IMR-90 (cell line): ENCODE results near the gene DRC7. TPM values are rescaled to one million over a fixed set of nuclear protein-coding genes. Genes with fewer than 3 reads are reported as not detected.

ENCODE experiments used
- ATAC-seq: fragments of 200-7000 bp; cut with Tn5 transposase; 2 replicates; pipeline ENCODE4 v1.9.1; 2020; ENCODE audit warnings: low read depth, mild to moderate bottlenecking, moderate library complexity
- BruUV-seq: library from RNA; stranded (reverse); fragments of 400-500 nt; replicated peaks from 2 replicates; lab custom pipeline; 2021; lab: Mats Ljungman, UMichigan
- CTCF ChIA-PET: fragments of 300-600 bp; formaldehyde crosslinking; extraction: SDS; loops from one replicate; lab custom pipeline; 2021; ENCODE audit warnings: antibody characterized with exemption; lab: Yijun Ruan, JAX
- POLR2A ChIA-PET: fragments of 300-600 bp; sonication (Branson Sonifier 250); formaldehyde crosslinking; loops from one replicate; lab custom pipeline; 2022; ENCODE audit warnings: antibody characterized with exemption; ENCODE audit not compliant: unreplicated experiment; lab: Charles Lee
- DNase-seq: peaks from one replicate; pipeline ENCODE4 v3.0.0; 2013
- H2AFZ ChIP-seq: replicated peaks from 2 replicates; pipeline ENCODE3; 2013; ENCODE audit warnings: low read length, mild to moderate bottlenecking; ENCODE audit not compliant: poor library complexity
- H2AK5ac ChIP-seq: 2 replicates; pipeline ENCODE4 v1.6.1; 2013; ENCODE audit warnings: low read depth, low read length, inconsistent platforms
- H2AK9ac ChIP-seq: replicated peaks from 2 replicates; pipeline ENCODE3; 2013; ENCODE audit warnings: mild to moderate bottlenecking, low read depth, low read length, moderate library complexity; ENCODE audit not compliant: poor library complexity
- H2BK120ac ChIP-seq: 2 replicates; pipeline ENCODE4 v1.6.1; 2013; ENCODE audit warnings: low read depth, low read length, inconsistent platforms
- H2BK15ac ChIP-seq: 3 replicates; pipeline ENCODE4 v1.6.1; 2013; ENCODE audit warnings: low read depth, low read length, inconsistent platforms
- H2BK20ac ChIP-seq: 2 replicates; pipeline ENCODE4 v1.6.1; 2013; ENCODE audit warnings: low read depth, mild to moderate bottlenecking, inconsistent platforms, low read length, moderate library complexity
- H2BK5ac ChIP-seq: 2 replicates; pipeline ENCODE4 v1.6.1; 2013; ENCODE audit warnings: mild to moderate bottlenecking, low read depth, low read length, inconsistent platforms; ENCODE audit not compliant: poor library complexity, severe bottlenecking
- H3K14ac ChIP-seq: replicated peaks from 2 replicates; pipeline ENCODE4 v1.6.1; 2013; ENCODE audit warnings: low read depth, low read length, inconsistent platforms
- H3K18ac ChIP-seq: 2 replicates; pipeline ENCODE4 v1.6.1; 2013; ENCODE audit warnings: low read depth, low read length, control low read depth
- H3K23ac ChIP-seq: 2 replicates; pipeline ENCODE4 v1.6.1; 2013; ENCODE audit warnings: low read depth, low read length, inconsistent platforms
- H3K27ac ChIP-seq: 2 replicates; pipeline ENCODE4 v1.5.1; 2013; ENCODE audit warnings: mild to moderate bottlenecking, control low read depth, low read length; ENCODE audit not compliant: insufficient read depth
- H3K27me3 ChIP-seq: 2 replicates; pipeline ENCODE4 v1.6.1; 2013; ENCODE audit warnings: low read length; ENCODE audit not compliant: control insufficient read depth, insufficient read depth
- H3K36me3 ChIP-seq: 2 replicates; pipeline ENCODE4 v1.6.1; 2013; ENCODE audit warnings: low read length, mixed read lengths; ENCODE audit not compliant: control insufficient read depth, insufficient read depth
- H3K4ac ChIP-seq: 2 replicates; pipeline ENCODE4 v1.6.1; 2013; ENCODE audit warnings: low read depth, low read length, inconsistent platforms
- H3K4me1 ChIP-seq: 2 replicates; pipeline ENCODE4 v1.6.1; 2013; ENCODE audit warnings: low read length, mixed read lengths; ENCODE audit not compliant: control insufficient read depth, insufficient read depth
- H3K4me2 ChIP-seq: 2 replicates; pipeline ENCODE4 v1.6.1; 2013; ENCODE audit warnings: low read depth, mild to moderate bottlenecking, control low read depth, low read length, moderate library complexity
- H3K4me3 ChIP-seq: 2 replicates; pipeline ENCODE4 v1.5.1; 2013; ENCODE audit warnings: low read depth, mild to moderate bottlenecking, control low read depth, low read length, moderate library complexity; ENCODE audit not compliant: insufficient read depth
- H3K56ac ChIP-seq: 2 replicates; pipeline ENCODE4 v1.6.1; 2013; ENCODE audit warnings: low read length, inconsistent platforms; ENCODE audit not compliant: insufficient read depth; ENCODE audit errors: extremely low read depth
- H3K79me1 ChIP-seq, 2 experiments: 2 replicates each; pipeline ENCODE4 v1.6.1; 2013; ENCODE audit warnings: low read length in 2 of 2, inconsistent platforms in 1 of 2, low read depth in 1 of 2
- H3K9ac ChIP-seq: 2 replicates; pipeline ENCODE4 v1.6.1; 2013; ENCODE audit warnings: low read depth, low read length, control low read depth
- H3K9me1 ChIP-seq: 2 replicates; pipeline ENCODE4 v1.6.1; 2013; ENCODE audit warnings: low read length, inconsistent platforms; ENCODE audit not compliant: insufficient read depth
- H3K9me3 ChIP-seq: 2 replicates; pipeline ENCODE4 v1.6.1; 2013; ENCODE audit warnings: low read length; ENCODE audit not compliant: control insufficient read depth, insufficient read depth
- H4K20me1 ChIP-seq: 2 replicates; pipeline ENCODE4 v1.6.1; 2013; ENCODE audit warnings: low read length, inconsistent platforms; ENCODE audit not compliant: insufficient read depth
- H4K5ac ChIP-seq: 2 replicates; pipeline ENCODE4 v1.6.1; 2013; ENCODE audit warnings: mild to moderate bottlenecking, low read depth, low read length, control low read depth
- H4K8ac ChIP-seq, 2 experiments: 2 replicates each; pipeline ENCODE4 v1.6.1; 2013; ENCODE audit warnings: low read depth in 2 of 2, low read length in 2 of 2, control low read depth in 1 of 2, inconsistent platforms in 1 of 2
- H4K91ac ChIP-seq: 2 replicates; pipeline ENCODE4 v1.6.1; 2013; ENCODE audit warnings: low read depth, low read length, inconsistent platforms; ENCODE audit not compliant: insufficient read depth
- CEBPB ChIP-seq: IDR thresholded peaks from 2 replicates; pipeline ENCODE4 v1.6.1; 2012; ENCODE audit warnings: low read depth, low read length, improper control_type of control experiment
- CTCF ChIP-seq: conservative IDR thresholded peaks from 2 replicates; pipeline ENCODE4 v1.5.1; 2012; ENCODE audit warnings: mild to moderate bottlenecking, low read depth, low read length, improper control_type of control experiment
- ELK1 ChIP-seq: fragments of 150-350 bp; IDR thresholded peaks from 2 replicates; pipeline ENCODE4 v1.6.1; 2016; ENCODE audit warnings: low read depth, mild to moderate bottlenecking, low read length, moderate library complexity, borderline replicate concordance
- SMC3 ChIP-seq: fragments of 150-350 bp; IDR thresholded peaks from 2 replicates; pipeline ENCODE4 v1.6.1; 2016; ENCODE audit warnings: low read depth, mild to moderate bottlenecking, antibody characterized with exemption, low read length, moderate library complexity
- WGBS, 2 experiments: methylation state at CpG; one replicate each; pipeline versions ENCODE4 v1.1.5 to v1.1.7; 2013; ENCODE audit warnings: missing lambda C conversion rate in 2 of 2; ENCODE audit not compliant: insufficient read length in 1 of 2; ENCODE audit errors: extremely low coverage in 2 of 2; 5-methylcytosine and 5-hydroxymethylcytosine counted together
- dilution Hi-C: fragments of 300-500 bp; cut with HindIII; formaldehyde crosslinking; loops from one replicate; pipeline ENCODE4 v1.14.3; 2018; ENCODE audit warnings: low sequenced_read_pairs; ENCODE audit not compliant: unreplicated experiment
- in situ Hi-C: fragments of 300-500 bp; cut with MboI; formaldehyde crosslinking; loops from 3 replicates; pipeline ENCODE4 v1.14.3; 2019; ENCODE audit warnings: low sequenced_read_pairs, inconsistent platforms, mixed read lengths
- intact Hi-C: fragments of 100-400 bp; cut with micrococcal nuclease; formaldehyde crosslinking; loops from 2 replicates; pipeline ENCODE4 v1.10.0; 2022
- polyA plus RNA-seq, 3 experiments: library from polyadenylated mRNA; depleted of rRNA; stranded (reverse); fragments of >200 nt; gene quantifications; 2 replicates each; pipeline ENCODE4 v1.2.3, GENCODE V29; 2012; ENCODE audit warnings: low replicate concordance in 1 of 3
- total RNA-seq: library from RNA; depleted of rRNA; stranded (reverse); fragments of >200 nt; gene quantifications from 2 replicates; pipeline ENCODE4 v1.2.3, GENCODE V29; 2012

DRC7 gene
- total and polyA plus RNA-seq, 2 of the 4 experiments (the other 2 are of a cell fraction) = not detected

DNA sequence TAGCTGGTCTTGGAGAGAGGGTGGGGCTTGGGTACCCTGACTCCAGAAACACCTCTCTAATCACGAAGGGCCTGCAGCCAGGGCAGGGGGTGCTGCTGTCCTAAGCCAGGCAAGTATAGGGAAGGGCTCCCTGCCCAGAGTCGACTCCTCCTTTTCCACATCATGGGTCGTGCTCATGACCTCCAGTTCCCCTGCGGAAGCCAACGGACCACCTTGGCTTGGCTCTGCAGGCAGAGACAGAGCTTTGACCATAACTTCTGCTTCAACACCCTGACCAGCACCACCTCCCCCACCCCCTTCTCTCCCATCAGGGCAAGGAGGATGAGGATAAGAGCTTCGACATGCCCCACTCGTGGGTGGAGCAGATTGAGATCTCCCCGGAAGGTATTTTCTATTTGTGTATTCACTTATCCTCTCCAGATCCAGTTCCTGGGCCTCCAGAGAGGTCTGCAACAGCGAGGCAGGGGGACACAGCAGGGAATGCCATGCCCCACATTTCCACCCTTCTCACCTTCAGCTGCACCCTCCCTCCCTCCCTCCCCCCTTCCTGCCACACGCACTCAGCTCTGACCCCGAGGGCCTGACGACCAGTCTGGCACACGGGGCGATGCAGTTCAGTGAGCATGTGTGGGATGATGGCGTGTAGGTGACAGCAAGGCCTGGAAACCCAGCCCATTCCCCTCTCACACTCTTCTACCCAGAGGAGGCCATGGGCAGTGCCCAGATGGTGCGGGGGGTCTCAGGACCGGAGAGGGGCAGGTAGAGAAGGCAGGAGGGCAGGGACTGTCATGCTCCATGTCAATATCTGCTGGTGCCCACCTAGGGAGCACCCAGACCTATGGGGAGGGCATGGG, 27.0 kb downstream of the DRC7 start:
- peaks cover 22% of the 10 kb centered on the region for H3K27me3 ChIP-seq
- in situ Hi-C loops (no loop called here), dilution Hi-C loops (no loop called here), intact Hi-C loops (no loop called here)
- no peak overlapping the region for H2BK5ac ChIP-seq
- H3K4me1 ChIP-seq = no peaks in the 10 kb centered on the region
- H3K56ac ChIP-seq = no peak overlapping the region
- no TSS peak for BruUV-seq
- no peak overlapping the region for H2BK15ac ChIP-seq
- H3K9me3 ChIP-seq = no peaks in the 10 kb centered on the region
- TF ChIP-seq CEBPB (no peak), SMC3 (no peak), ELK1 (no peak), CTCF (no peak)
- no peak overlapping the region for H3K14ac ChIP-seq
- no peak overlapping the region for H3K23ac ChIP-seq
- no peaks in the 10 kb centered on the region for H3K79me1 ChIP-seq
- POLR2A ChIA-PET = no interaction called here
- no peak overlapping the region for H2AK9ac ChIP-seq
- H3K9ac ChIP-seq = no peak overlapping the region
- no peak overlapping the region for H2AFZ ChIP-seq
- ATAC-seq = no peak
- no peak overlapping the region for H4K5ac ChIP-seq
- CTCF ChIA-PET = no interaction called here
- no peak overlapping the region for H2BK120ac ChIP-seq
- no peak overlapping the region for H3K27ac ChIP-seq
- H3K4me2 ChIP-seq = no peak overlapping the region
- H3K9me1 ChIP-seq = no peaks in the 10 kb centered on the region
- no peak overlapping the region for H2BK20ac ChIP-seq
- H4K8ac ChIP-seq = no peak overlapping the region
- no peak overlapping the region for H2AK5ac ChIP-seq
- no peaks in the 10 kb centered on the region for H3K36me3 ChIP-seq
- no peak overlapping the region for H4K91ac ChIP-seq
- DNase-seq = no peak
- no peak overlapping the region for H3K18ac ChIP-seq
- no CpG with 5 or more reads among the region's 17 CpGs for WGBS, 2 experiments
- no peaks in the 10 kb centered on the region for H4K20me1 ChIP-seq
- no peak overlapping the region for H3K4me3 ChIP-seq
- H3K4ac ChIP-seq = no peak overlapping the region
